Activated T-cell treated with anti-CD3 and anti-CD28 coated beads, Interleukin-2, amount 50 U/mL, for 4 hours (primary cell): ENCODE results near the gene COL5A1. TPM values are rescaled to one million over a fixed set of nuclear protein-coding genes. Genes with fewer than 3 reads are reported as not detected.

Experiments
- ATAC-seq, 2 donors: fragments of 200-7000 bp; cut with Tn5 transposase; one replicate each; pipeline ENCODE4 v1.10.0; 2021
- DNase-seq: peaks from one replicate; pipeline ENCODE4 v3.0.0-alpha.2; 2020
- H3K27me3 Mint-ChIP-seq: one replicate; pipeline ENCODE4 v1.8.0; 2021; ENCODE audit warnings: low read depth, mixed read lengths
- H3K36me3 Mint-ChIP-seq: one replicate; pipeline ENCODE4 v1.8.0; 2022; ENCODE audit warnings: mixed read lengths; ENCODE audit not compliant: insufficient read depth
- H3K4me1 Mint-ChIP-seq: one replicate; pipeline ENCODE4 v1.8.0; 2021; ENCODE audit warnings: low read depth, mixed read lengths
- H3K4me3 Mint-ChIP-seq: one replicate; pipeline ENCODE4 v1.8.0; 2021; ENCODE audit warnings: mild to moderate bottlenecking, moderate library complexity, mixed read lengths
- H3K9me3 Mint-ChIP-seq: one replicate; pipeline ENCODE4 v1.8.0; 2021; ENCODE audit warnings: mixed read lengths
- total RNA-seq, 3 donors: library from RNA; stranded (reverse); gene quantifications; one replicate each; pipeline ENCODE4 v1.2.1, GENCODE V29; 2021

The COL5A1 gene
- total RNA-seq, 3 donors from 2014 or later, result 0.14 to 0.30 (median 0.21) TPM

GRCh38 chr9:134775081-134775951 lies 133.7 kb downstream of the COL5A1 start:
- Mint-ChIP-seq H3K4me1 (no peaks in the 10 kb centered on the region), H3K9me3 (no peaks in the 10 kb centered on the region), H3K36me3 (no peaks in the 10 kb centered on the region), H3K27me3 (peaks cover 4% of the 10 kb centered on the region), H3K4me3 (no peak overlapping the region)
- DNase-seq (no peak), ATAC-seq (no peak)

- Mint-ChIP-seq H3K36me3 (no peaks in the 10 kb centered on the region), H3K4me3 (no peak overlapping the region), H3K27me3 (peaks cover 2% of the 10 kb centered on the region), H3K9me3 (no peaks in the 10 kb centered on the region), H3K4me1 (no peaks in the 10 kb centered on the region)
- ATAC-seq, result no peak
- DNase-seq, result no peak
These were observed 134.6 kb downstream of the COL5A1 start for GRCh38 chr9:134776080-134776796.

- DNase-seq (no peak), ATAC-seq (no peak)
- H3K9me3 Mint-ChIP-seq, result no peaks in the 10 kb centered on the region
- H3K36me3 Mint-ChIP-seq, result no peaks in the 10 kb centered on the region
- no peaks in the 10 kb centered on the region for H3K4me1 Mint-ChIP-seq
- no peaks in the 10 kb centered on the region for H3K27me3 Mint-ChIP-seq
- no peak overlapping the region for H3K4me3 Mint-ChIP-seq
These were observed 135.6 kb downstream of the COL5A1 start for GRCh38 chr9:134777153-134777552.

GRCh38 chr9:134778156-134778555 lies 136.6 kb downstream of the COL5A1 start:
- ATAC-seq, result no peak
- H3K36me3 Mint-ChIP-seq, result no peaks in the 10 kb centered on the region
- H3K27me3 Mint-ChIP-seq, result no peaks in the 10 kb centered on the region
- no peaks in the 10 kb centered on the region for H3K4me1 Mint-ChIP-seq
- H3K9me3 Mint-ChIP-seq, result no peaks in the 10 kb centered on the region
- H3K4me3 Mint-ChIP-seq, result no peak overlapping the region
- DNase-seq, result no peak

GRCh38 chr9:134778841-134779411 lies 137.3 kb downstream of the COL5A1 start:
- Mint-ChIP-seq H3K4me3 (no peak overlapping the region), H3K9me3 (no peaks in the 10 kb centered on the region), H3K36me3 (no peaks in the 10 kb centered on the region), H3K27me3 (no peaks in the 10 kb centered on the region), H3K4me1 (no peaks in the 10 kb centered on the region)
- DNase-seq (no peak), ATAC-seq (no peak)

GRCh38 chr9:134779640-134780039 lies 138.0 kb downstream of the COL5A1 start:
- Mint-ChIP-seq H3K9me3 (no peaks in the 10 kb centered on the region), H3K4me1 (no peaks in the 10 kb centered on the region), H3K27me3 (no peaks in the 10 kb centered on the region), H3K36me3 (no peaks in the 10 kb centered on the region), H3K4me3 (no peak overlapping the region)
- no peak for DNase-seq
- no peak for ATAC-seq

- Mint-ChIP-seq H3K4me1 (no peaks in the 10 kb centered on the region), H3K27me3 (no peaks in the 10 kb centered on the region), H3K36me3 (no peaks in the 10 kb centered on the region), H3K4me3 (no peak overlapping the region), H3K9me3 (no peaks in the 10 kb centered on the region)
- DNase-seq (no peak), ATAC-seq (no peak)
These were observed 140.1 kb downstream of the COL5A1 start for GRCh38 chr9:134781591-134782302.

- ATAC-seq, result no peak
- Mint-ChIP-seq H3K36me3 (no peaks in the 10 kb centered on the region), H3K9me3 (no peaks in the 10 kb centered on the region), H3K4me1 (no peaks in the 10 kb centered on the region), H3K4me3 (no peak overlapping the region), H3K27me3 (no peaks in the 10 kb centered on the region)
- DNase-seq, result no peak
These were observed 141.5 kb downstream of the COL5A1 start for GRCh38 chr9:134782921-134783698.

GRCh38 chr9:134783699-134784039 lies 142.1 kb downstream of the COL5A1 start:
- no peaks in the 10 kb centered on the region for H3K36me3 Mint-ChIP-seq
- no peaks in the 10 kb centered on the region for H3K9me3 Mint-ChIP-seq
- DNase-seq (no peak), ATAC-seq (no peak)
- no peak overlapping the region for H3K4me3 Mint-ChIP-seq
- H3K27me3 Mint-ChIP-seq, result no peaks in the 10 kb centered on the region
- no peaks in the 10 kb centered on the region for H3K4me1 Mint-ChIP-seq

GRCh38 chr9:134784577-134785305 lies 143.1 kb downstream of the COL5A1 start:
- no peaks in the 10 kb centered on the region for H3K4me1 Mint-ChIP-seq
- DNase-seq (no peak), ATAC-seq (no peak)
- H3K4me3 Mint-ChIP-seq, result no peak overlapping the region
- no peaks in the 10 kb centered on the region for H3K9me3 Mint-ChIP-seq
- H3K27me3 Mint-ChIP-seq, result no peaks in the 10 kb centered on the region
- no peaks in the 10 kb centered on the region for H3K36me3 Mint-ChIP-seq

GRCh38 chr9:134785325-134786108 lies 143.9 kb downstream of the COL5A1 start:
- H3K9me3 Mint-ChIP-seq, result no peaks in the 10 kb centered on the region
- H3K4me3 Mint-ChIP-seq, result no peak overlapping the region
- DNase-seq (no peak), ATAC-seq (no peak)
- H3K27me3 Mint-ChIP-seq, result no peaks in the 10 kb centered on the region
- no peaks in the 10 kb centered on the region for H3K4me1 Mint-ChIP-seq
- H3K36me3 Mint-ChIP-seq, result no peaks in the 10 kb centered on the region

- Mint-ChIP-seq H3K36me3 (no peaks in the 10 kb centered on the region), H3K9me3 (no peaks in the 10 kb centered on the region), H3K27me3 (no peaks in the 10 kb centered on the region), H3K4me1 (no peaks in the 10 kb centered on the region), H3K4me3 (no peak overlapping the region)
- DNase-seq (no peak), ATAC-seq (no peak)
These were observed 146.3 kb downstream of the COL5A1 start for GRCh38 chr9:134787601-134788531.
